ENCODE results near the gene TXN. TPM values are rescaled to one million over a fixed set of nuclear protein-coding genes. Genes with fewer than 3 reads are reported as not detected.
A peak's percentile ranks its signal among the peaks of the same experiment; 100 is the strongest.

Gene TXN
- total RNA-seq, 1 experiment from 2014 or later, result 446 TPM

- intact Hi-C loops (cut with micrococcal nuclease; ENCODE audit: unreplicated experiment), result loop anchor here (5.0 kb wide), 1 partner anchor 83 kb away; no protein-coding TSS in a partner anchor
- Histone ChIP-seq H3K4me1 (peaks cover 21% of the 10 kb centered on the region), H3K36me3 (ENCODE audit: control insufficient read depth, insufficient read depth, low read length) (no peaks in the 10 kb centered on the region), H3K4me3 (ENCODE audit: low read depth, low read length) (no peak overlapping the region), H3K9me3 (0 out of 2 replicates have a peak, but pooled peaks cover 2% of the 10 kb centered on the region), H3K27me3 (replicated peaks; ENCODE audit: control insufficient read depth, insufficient read depth, low read length) (no peaks in the 10 kb centered on the region)
- H3K36me3 Mint-ChIP-seq (ENCODE audit: insufficient read depth, unreplicated experiment), result peaks cover 18% of the 10 kb centered on the region
- H3K27ac Mint-ChIP-seq (ENCODE audit: unreplicated experiment), result no peak overlapping the region
- H3K27me3 Mint-ChIP-seq (ENCODE audit: insufficient read depth, unreplicated experiment), result no peaks in the 10 kb centered on the region
- no peaks in the 10 kb centered on the region for H3K9me3 Mint-ChIP-seq (ENCODE audit: unreplicated experiment)
- BruUV-seq (replicated peaks), result no TSS peak
- no peak for DNase-seq
- peaks cover 26% of the 10 kb centered on the region for H3K4me1 Mint-ChIP-seq (ENCODE audit: low read depth, unreplicated experiment)
- ChIA-PET CTCF (no interaction called here), POLR2A (no interaction called here)
- no peak overlapping the region for H3K4me3 Mint-ChIP-seq (ENCODE audit: unreplicated experiment)
- TF ChIP-seq CTCF (IDR thresholded peaks at IDR 0.05; ENCODE audit: insufficient read depth in 1 of 2, low read depth in 1 of 2, low read length in 1 of 2, severe bottlenecking in 1 of 2, unreplicated experiment in 1 of 2), result no peak
Measured at GRCh38 chr9:110259566-110259965, 3.3 kb upstream of the TXN start.

- peaks cover 23% of the 10 kb centered on the region for H3K4me1 ChIP-seq
- intact Hi-C loops (cut with micrococcal nuclease; ENCODE audit: unreplicated experiment), result loop anchor here (5.0 kb wide), 1 partner anchor 84 kb away; no protein-coding TSS in a partner anchor
- H3K4me1 Mint-ChIP-seq (ENCODE audit: low read depth, unreplicated experiment), result peaks cover 26% of the 10 kb centered on the region
- H3K4me3 Mint-ChIP-seq (ENCODE audit: unreplicated experiment), result no peak overlapping the region
- H3K27ac Mint-ChIP-seq (ENCODE audit: unreplicated experiment), result no peak overlapping the region
- no peaks in the 10 kb centered on the region for H3K36me3 ChIP-seq (ENCODE audit: control insufficient read depth, insufficient read depth, low read length)
- H3K9me3 Mint-ChIP-seq (ENCODE audit: unreplicated experiment), result no peaks in the 10 kb centered on the region
- DNase-seq, result no peak
- no TSS peak for BruUV-seq (replicated peaks)
- peaks cover 24% of the 10 kb centered on the region for H3K36me3 Mint-ChIP-seq (ENCODE audit: insufficient read depth, unreplicated experiment)
- H3K9me3 ChIP-seq, result no peaks in the 10 kb centered on the region
- TF ChIP-seq CTCF (IDR thresholded peaks at IDR 0.05; ENCODE audit: insufficient read depth in 1 of 2, low read depth in 1 of 2, low read length in 1 of 2, severe bottlenecking in 1 of 2, unreplicated experiment in 1 of 2), result no peak
- no peak overlapping the region for H3K4me3 ChIP-seq (ENCODE audit: low read depth, low read length)
- ChIA-PET POLR2A (no interaction called here), CTCF (no interaction called here)
- H3K27me3 Mint-ChIP-seq (ENCODE audit: insufficient read depth, unreplicated experiment), result no peaks in the 10 kb centered on the region
- H3K27me3 ChIP-seq (replicated peaks; ENCODE audit: control insufficient read depth, insufficient read depth, low read length), result no peaks in the 10 kb centered on the region
Measured at GRCh38 chr9:110258690-110259091, 2.4 kb upstream of the TXN start.

GRCh38 chr9:110257956-110258355 is 1.6 kb upstream of the TXN start:
- no peak for DNase-seq
- Histone ChIP-seq H3K4me3 (ENCODE audit: low read depth, low read length) (peak overlapping the region; percentile 96), H3K27me3 (replicated peaks; ENCODE audit: control insufficient read depth, insufficient read depth, low read length) (no peaks in the 10 kb centered on the region), H3K36me3 (ENCODE audit: control insufficient read depth, insufficient read depth, low read length) (no peaks in the 10 kb centered on the region), H3K4me1 (peaks cover 28% of the 10 kb centered on the region), H3K9me3 (no peaks in the 10 kb centered on the region)
- Mint-ChIP-seq H3K4me1 (ENCODE audit: low read depth, unreplicated experiment) (peaks cover 26% of the 10 kb centered on the region), H3K36me3 (ENCODE audit: insufficient read depth, unreplicated experiment) (peaks cover 30% of the 10 kb centered on the region), H3K4me3 (ENCODE audit: unreplicated experiment) (peak overlapping the region; percentile 98), H3K27ac (ENCODE audit: unreplicated experiment) (peak overlapping the region; percentile 99), H3K9me3 (ENCODE audit: unreplicated experiment) (no peaks in the 10 kb centered on the region), H3K27me3 (ENCODE audit: insufficient read depth, unreplicated experiment) (no peaks in the 10 kb centered on the region)
- intact Hi-C loops (cut with micrococcal nuclease; ENCODE audit: unreplicated experiment), result loop anchor here (2.0 to 5.0 kb wide), 4 partner anchors 25 to 84 kb away; no protein-coding TSS in a partner anchor
- ChIA-PET POLR2A (no interaction called here), CTCF (no interaction called here)
- no TSS peak for BruUV-seq (replicated peaks)
- TF ChIP-seq CTCF (IDR thresholded peaks at IDR 0.05; ENCODE audit: insufficient read depth in 1 of 2, low read depth in 1 of 2, low read length in 1 of 2, severe bottlenecking in 1 of 2, unreplicated experiment in 1 of 2), result no peak

All from Caco-2 (cell line).